Superior temporal gyrus (tissue), 1 donor: ENCODE results near the gene VSIR.

Experiments
- DNase-seq: peaks from one replicate; pipeline ENCODE4 v3.0.0-alpha.2; 2016; ENCODE audit errors: extremely low spot score

VSIR gene

DNA sequence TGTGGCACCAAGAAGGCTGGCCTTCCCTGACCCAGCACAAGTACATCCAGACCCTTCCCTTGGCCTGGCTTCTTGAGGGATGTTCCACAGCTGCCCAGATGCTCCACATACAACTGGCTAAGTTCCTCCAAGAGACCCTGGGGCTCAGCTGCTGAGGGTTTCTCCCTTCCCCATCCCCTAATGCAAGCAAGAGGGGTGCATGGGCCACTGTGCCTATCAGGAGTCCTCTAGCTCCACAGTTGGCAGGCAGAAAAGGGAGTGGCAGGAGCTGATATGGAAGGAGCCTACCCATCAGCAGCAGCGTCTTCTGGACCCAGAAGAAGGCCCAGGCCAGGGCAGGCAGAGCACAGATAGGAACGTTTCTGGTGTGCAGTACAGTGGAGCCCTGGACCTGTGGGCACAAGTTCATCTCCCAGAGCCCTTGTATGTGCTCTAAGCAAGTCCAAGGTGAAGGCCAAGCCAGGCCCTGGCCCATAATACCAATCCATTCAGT lies 26.2 kb downstream of the VSIR start:
- no peak for DNase-seq

GRCh38 chr10:71746344-71747037 lies 26.8 kb downstream of the VSIR start:
- DNase-seq: no peak

- DNase-seq: no peak
Measured at GRCh38 chr10:71745664-71746250, 27.6 kb downstream of the VSIR start.

DNA sequence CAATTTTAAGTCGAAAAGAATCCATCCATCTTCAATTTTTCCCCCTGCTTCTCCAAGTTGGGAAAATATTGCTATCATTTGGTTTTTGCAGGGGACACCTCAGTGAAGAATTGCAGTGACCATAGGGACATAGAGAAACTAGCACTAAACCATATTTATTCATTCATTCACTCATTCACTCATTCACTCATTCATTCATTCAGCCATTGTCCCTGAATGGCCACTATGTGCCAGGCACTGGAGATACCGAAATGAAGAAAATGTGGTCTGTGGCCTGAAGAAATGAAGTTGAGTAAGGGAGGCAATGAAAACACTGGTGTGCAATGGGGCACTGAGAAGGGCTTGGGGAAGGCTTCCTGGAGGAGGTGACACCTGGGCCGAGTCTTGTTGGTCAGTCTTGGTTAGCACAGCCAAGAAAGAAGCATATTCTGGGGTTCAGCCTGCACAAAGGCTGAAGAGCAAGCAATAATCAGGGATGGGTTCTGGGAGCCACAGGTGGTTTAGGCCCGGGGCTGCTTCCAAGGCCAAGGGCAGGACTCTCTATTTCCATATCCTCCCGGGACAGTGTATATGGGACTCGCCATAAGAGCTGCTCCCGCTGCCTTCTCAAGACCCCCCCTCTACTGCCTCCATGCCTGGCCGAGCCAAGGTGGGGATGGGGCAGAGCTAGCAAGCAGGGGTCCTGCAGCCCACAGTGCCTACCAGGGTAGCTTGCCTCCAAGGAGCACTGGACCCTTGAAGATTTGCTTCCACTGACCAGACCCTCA lies 28.2 kb downstream of the VSIR start:
- no peak for DNase-seq

- DNase-seq: no peak
Measured at GRCh38 chr10:71743866-71744265, 29.5 kb downstream of the VSIR start.

- DNase-seq: no peak
Measured at GRCh38 chr10:71743089-71743838, 30.1 kb downstream of the VSIR start.

DNA sequence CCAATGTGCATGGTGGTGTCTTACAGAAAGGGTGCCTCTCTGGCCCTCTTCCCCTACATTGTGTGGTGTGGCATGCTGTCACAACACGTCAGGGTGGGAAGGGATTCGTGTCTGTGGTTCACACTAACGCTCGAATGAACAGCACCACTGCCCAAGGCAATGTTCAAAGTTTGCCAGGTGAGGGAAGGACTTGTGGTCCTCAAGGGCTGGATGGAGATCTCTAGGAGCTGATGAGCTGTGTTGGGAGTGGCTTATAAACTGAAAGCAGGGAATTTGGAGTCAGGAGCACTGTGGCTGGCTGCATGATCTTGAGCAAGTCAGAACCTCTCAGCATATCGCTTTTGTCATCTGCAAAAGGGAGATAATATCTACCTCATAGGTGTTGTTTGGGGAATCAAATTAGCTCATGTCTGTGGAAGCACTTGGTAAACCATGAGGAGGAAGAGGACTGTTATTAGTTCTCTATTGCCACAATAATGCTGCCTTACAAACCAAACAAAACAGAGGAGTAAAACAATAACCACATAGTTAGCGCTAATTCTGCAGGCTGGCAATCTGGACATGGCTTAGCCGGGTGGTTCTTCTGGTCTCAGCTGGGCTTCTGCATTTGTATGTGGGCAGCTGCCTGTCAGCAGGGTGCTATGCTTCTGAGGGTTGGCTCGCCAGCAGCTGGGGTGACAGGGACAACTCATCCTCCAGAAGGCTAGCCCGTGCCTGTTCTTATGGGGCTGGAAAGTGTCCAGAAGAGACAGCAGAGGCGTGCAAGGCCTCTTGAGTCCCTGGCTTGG lies 30.8 kb downstream of the VSIR start:
- no peak for DNase-seq

DNA sequence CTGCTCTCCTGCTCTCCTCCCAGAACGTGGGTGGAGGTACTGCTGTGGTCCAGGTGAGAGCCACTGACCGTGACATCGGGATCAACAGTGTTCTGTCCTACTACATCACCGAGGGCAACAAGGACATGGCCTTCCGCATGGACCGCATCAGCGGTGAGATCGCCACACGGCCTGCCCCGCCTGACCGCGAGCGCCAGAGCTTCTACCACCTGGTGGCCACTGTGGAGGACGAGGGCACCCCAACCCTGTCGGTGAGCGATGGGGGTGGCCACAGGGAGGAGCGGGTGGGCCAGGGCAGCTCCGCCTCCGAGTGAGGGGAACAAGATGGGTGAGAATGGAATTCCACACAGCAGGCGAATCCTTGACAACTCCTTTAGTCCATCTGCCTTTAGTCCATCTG lies 31.6 kb downstream of the VSIR start:
- no peak for DNase-seq

DNA sequence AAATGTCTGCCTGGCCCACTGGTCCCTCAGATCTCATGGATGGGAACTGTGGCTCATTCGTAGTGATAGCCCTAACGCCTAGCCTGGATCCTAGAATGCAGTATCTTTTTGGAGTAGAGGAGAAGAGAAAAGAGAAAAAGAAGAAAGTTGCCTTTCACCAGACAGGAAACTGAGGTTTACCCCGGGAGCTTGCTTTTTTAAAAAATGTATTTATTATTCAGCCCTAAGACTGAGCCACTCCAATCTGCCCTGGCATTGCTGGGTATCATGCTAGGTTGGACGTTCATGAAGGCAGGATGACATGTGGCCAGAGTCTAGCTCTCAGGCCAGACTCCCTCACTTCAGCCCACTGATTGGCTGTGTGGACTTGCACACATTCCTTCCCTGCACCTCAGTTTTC lies 32.3 kb downstream of the VSIR start:
- no peak for DNase-seq

DNA sequence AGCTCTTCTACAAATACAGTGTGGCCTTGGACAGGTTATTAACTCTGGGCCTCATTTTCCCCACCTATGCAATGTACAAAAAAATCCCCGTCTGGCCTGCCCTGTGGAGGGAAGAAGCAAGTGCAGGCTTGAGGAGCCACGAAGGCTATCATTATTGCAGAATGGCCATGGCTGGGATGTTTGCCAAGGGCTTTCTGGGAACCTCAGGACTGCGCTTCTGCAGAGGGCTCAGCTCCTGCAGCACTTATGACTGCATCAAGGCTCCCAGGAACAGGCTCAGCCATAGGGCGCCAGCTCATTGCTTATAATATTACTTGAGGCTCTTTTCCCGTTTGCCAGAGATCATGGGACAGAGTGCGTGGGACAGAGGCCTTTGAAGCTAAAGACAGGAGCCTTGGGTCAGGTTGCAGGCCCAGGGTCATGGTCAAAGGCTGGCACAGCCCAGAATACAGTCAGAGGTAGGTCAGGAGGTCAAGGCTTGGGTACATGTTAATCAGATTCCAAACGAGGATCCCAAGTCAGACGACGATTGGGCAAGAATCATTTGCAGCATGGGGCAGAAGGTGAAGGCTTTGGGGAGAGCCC lies 33.2 kb downstream of the VSIR start:
- DNase-seq: no peak

- DNase-seq: no peak
Measured at GRCh38 chr10:71739358-71739900, 33.9 kb downstream of the VSIR start.

- DNase-seq: no peak
Measured at GRCh38 chr10:71737834-71738197, 35.5 kb downstream of the VSIR start.

- DNase-seq: no peak
Measured at GRCh38 chr10:71737001-71737833, 36.1 kb downstream of the VSIR start.

GRCh38 chr10:71736570-71736952 lies 36.8 kb downstream of the VSIR start:
- DNase-seq: no peak

DNA sequence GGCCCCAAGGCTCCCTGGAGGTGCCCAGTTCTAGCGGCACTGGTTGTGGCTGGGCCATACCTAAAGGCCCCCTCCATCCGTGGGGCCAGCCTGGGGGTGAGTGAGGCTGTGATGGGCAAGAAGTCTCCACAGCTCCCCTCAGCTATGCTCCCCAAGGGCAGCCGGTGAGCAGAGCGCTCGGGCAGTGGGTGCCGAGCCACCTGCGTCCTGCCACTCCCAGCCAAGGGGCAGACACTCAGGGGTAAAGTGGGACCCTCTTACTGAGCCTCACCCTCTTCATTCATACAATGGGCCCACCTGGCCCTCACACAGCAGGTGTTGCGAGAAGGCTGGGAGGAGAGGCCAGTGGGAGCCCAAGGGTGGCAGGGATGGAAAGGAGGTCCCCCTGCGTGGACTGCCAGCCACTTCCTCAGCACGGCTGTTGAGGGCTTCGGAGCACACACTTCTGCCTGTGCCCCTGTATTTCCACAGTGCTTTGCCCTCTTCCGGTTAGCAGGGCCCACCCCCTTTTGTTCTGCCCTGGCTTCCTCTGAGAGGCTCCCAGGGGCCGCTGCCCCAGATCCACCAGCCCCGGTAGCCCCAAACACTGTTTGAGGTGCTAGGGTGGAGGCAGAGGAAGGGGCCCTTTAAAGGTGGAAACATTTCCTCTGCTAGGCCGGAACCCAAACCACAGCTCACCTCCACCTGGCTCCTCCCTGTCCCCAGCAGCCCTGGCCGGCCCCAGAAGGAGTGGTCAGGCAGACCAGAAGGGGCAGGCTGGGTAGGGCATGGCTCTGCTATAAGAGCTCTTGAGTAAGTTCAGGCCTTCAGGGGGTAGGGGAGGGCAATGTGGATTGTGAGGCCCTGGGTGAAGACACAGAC lies 37.4 kb downstream of the VSIR start:
- no peak for DNase-seq

DNA sequence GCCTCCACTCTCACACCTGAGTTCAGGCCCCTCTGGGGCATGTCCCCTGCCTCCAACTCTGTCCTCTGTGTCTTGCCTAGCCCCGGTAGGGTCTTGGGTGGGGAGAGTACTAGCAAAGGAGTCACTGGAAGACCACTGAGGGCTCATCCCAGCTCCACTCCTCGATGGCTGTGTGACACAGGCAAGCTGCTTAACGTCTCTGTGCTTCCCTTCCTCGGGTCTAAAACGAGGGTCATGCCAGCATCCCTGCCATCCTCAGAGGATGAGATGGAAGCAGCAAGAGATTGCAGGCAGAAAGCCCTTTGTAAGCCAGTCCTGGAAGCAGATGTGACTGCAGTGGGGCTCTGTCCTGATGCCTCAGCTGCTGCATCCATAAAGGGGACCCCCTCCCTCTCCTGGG lies 38.5 kb downstream of the VSIR start:
- no peak for DNase-seq

DNA sequence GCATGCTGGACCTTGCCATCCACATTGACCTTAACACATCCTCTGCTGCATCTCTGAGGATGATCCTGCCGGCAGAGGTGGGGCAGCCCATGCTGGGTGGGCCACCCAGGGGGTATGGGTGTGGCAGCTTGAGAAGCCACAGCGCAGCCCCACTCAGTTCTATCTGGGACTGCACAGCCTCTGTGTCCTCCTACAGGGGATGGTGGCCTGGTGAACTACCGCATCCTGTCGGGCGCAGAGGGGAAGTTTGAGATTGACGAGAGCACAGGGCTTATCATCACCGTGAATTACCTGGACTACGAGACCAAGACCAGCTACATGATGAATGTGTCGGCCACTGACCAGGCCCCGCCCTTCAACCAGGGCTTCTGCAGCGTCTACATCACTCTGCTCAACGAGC lies 41.5 kb downstream of the VSIR start:
- DNase-seq: no peak

DNA sequence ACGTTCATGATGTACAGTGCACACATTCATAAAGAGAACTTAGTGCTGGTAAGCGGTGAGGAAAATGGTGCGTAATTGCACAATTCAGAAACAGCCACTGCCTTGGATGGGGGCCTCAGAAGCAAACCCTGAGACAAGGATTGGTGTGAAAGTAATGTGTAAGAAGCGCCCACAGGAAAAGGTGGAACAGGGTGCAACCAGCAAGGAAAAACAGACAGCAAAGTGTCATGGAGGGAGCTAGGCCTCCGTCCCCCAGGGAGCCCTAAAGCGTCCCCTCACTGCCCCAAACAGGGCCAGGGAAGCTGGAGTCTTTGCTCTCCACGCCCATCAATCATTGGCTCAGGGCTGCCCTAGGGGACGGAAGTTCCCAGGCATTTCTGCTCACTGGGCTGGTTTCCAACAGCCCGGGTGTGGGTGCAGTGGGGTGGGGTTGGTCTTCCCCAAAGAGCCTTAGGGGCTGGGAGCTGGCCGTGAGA lies 44.1 kb downstream of the VSIR start:
- DNase-seq: no peak
